Transverse colon (tissue), 4 donors: ENCODE data around the gene SLC24A3. TPM values are rescaled to one million over a fixed set of nuclear protein-coding genes. Genes with fewer than 3 reads are reported as not detected.

ENCODE experiments used
- DNase-seq: peaks from one replicate; pipeline ENCODE4 v3.0.0-alpha.2; 2019
- H3K27ac ChIP-seq, 4 donors: fragments of 200-600 bp; sonication (generic); 2 replicates each; pipeline ENCODE4 v1.5.1; 2016 to 2018; ENCODE audit warnings: inconsistent platforms in 4 of 4
- H3K27me3 ChIP-seq: fragments of 200-600 bp; sonication (generic); 2 replicates; pipeline ENCODE4 v1.5.1; 2017; ENCODE audit warnings: inconsistent platforms
- H3K36me3 ChIP-seq, 4 donors: fragments of 200-600 bp; sonication (generic); 2 replicates each; pipeline ENCODE4 v1.5.1; 2017 to 2019; ENCODE audit warnings: inconsistent platforms in 4 of 4
- H3K4me1 ChIP-seq, 4 donors: fragments of 200-600 bp; sonication (generic); 2 replicates each; pipeline ENCODE4 v1.5.1; 2017 to 2020; ENCODE audit warnings: inconsistent platforms in 4 of 4
- H3K4me3 ChIP-seq, 4 donors: fragments of 200-600 bp; sonication (generic); 1 replicate in 1 of 4; 2 replicates in 3 of 4; pipeline versions ENCODE4 v1.5.1 to v1.6.1; 2017 to 2019; ENCODE audit warnings: inconsistent platforms in 4 of 4
- H3K9me3 ChIP-seq, 2 donors: fragments of 200-600 bp; sonication (generic); 2 replicates each; pipeline ENCODE4 v1.5.1; 2017 to 2019; ENCODE audit warnings: inconsistent platforms in 2 of 2
- CTCF ChIP-seq, 5 experiments: fragments of 200-600 bp in 3 of 5; fragments of 450-650 bp in 2 of 5; sonication (generic) in 3 of 5; IDR thresholded peaks; 1 replicate in 2 of 5; 2 replicates in 3 of 5; pipeline ENCODE4 v1.5.1; 2016 to 2017; ENCODE audit warnings: antibody characterized with exemption in 5 of 5, inconsistent platforms in 3 of 5, mild to moderate bottlenecking in 2 of 5, moderate library complexity in 1 of 5
- EP300 ChIP-seq: sonication (generic); formaldehyde crosslinking; IDR thresholded peaks from one replicate; pipeline ENCODE4 v1.6.1; 2017; ENCODE audit warnings: antibody characterized with exemption, low read depth
- POLR2A ChIP-seq: fragments of 450-650 bp; IDR thresholded peaks from one replicate; pipeline ENCODE4 v1.6.1; 2016; ENCODE audit warnings: antibody characterized with exemption, mild to moderate bottlenecking, moderate library complexity
- POLR2AphosphoS5 ChIP-seq, 3 donors: sonication (generic); formaldehyde crosslinking; IDR thresholded peaks; one replicate each; pipeline ENCODE4 v1.6.1; 2016; ENCODE audit warnings: antibody characterized with exemption in 3 of 3
- WGBS, 2 donors: methylation state at CpG; one replicate each; pipeline ENCODE4 v1.1.5; 2018; ENCODE audit warnings: low coverage in 1 of 2; 5-methylcytosine and 5-hydroxymethylcytosine counted together
- in situ Hi-C, 4 donors: fragments of 200-750 bp; cut with MboI; loops; one replicate each; pipeline versions ENCODE4 v1.15.0 to v1.15.1; 2017; ENCODE audit warnings: low sequenced_read_pairs in 3 of 4, low pct_ligation_motif_present in 1 of 4, low pct_unique_long_range_greater_than_20kb in 1 of 4
- intact Hi-C: fragments of 100-400 bp; cut with DNase I; formaldehyde crosslinking; loops from one replicate; pipeline ENCODE4 v1.15.1; 2023; ENCODE audit warnings: low total_unique reads
- total RNA-seq, 4 donors: library from RNA; depleted of rRNA; stranded (reverse); fragments of >200 nt; gene quantifications; one replicate each; pipeline ENCODE4 v1.1.0, GENCODE V29; 2016

The SLC24A3 gene
- total RNA-seq, 4 donors from 2014 or later, result 4.4 to 6.7 (median 4.6) TPM

GRCh38 chr20:19271879-19272651 lies 59.6 kb downstream of the SLC24A3 start:
- intact Hi-C loops, result no loop called here
- no peaks in the 10 kb centered on the region for H3K9me3 ChIP-seq
- DNase-seq, result no peak
- H3K27me3 ChIP-seq, result no peaks in the 10 kb centered on the region
- H3K27ac ChIP-seq, result no peak overlapping the region
- no peak overlapping the region for H3K4me3 ChIP-seq
- WGBS, 2 donors, result 89 to 93% methylated on average over 4 to 7 of the region's 7 CpGs
- in situ Hi-C loops, result no loop called here
- H3K4me1 ChIP-seq, result peaks cover 14 to 28% (median 22%) of the 10 kb centered on the region in 4 donors
- no peak for TF ChIP-seq POLR2AphosphoS5 (IDR thresholded peaks at IDR 0.05)
- TF ChIP-seq EP300, result no peak
- TF ChIP-seq POLR2A, result no peak
- TF ChIP-seq CTCF (IDR thresholded peaks at IDR 0.05), result no peak
- no peaks in the 10 kb centered on the region for H3K36me3 ChIP-seq

GRCh38 chr20:19272976-19273654 lies 60.7 kb downstream of the SLC24A3 start:
- in situ Hi-C loops (no loop called here), intact Hi-C loops (no loop called here)
- H3K4me3 ChIP-seq, result no peak overlapping the region
- H3K27me3 ChIP-seq, result no peaks in the 10 kb centered on the region
- no peak overlapping the region for H3K27ac ChIP-seq
- 85% methylated on average over 6 of the region's 6 CpGs; no CpG with 5 or more reads in 1 of the 2 donors for WGBS, 2 donors
- peaks cover 14 to 28% (median 22%) of the 10 kb centered on the region in 4 donors for H3K4me1 ChIP-seq
- H3K9me3 ChIP-seq, result no peaks in the 10 kb centered on the region
- TF ChIP-seq EP300, result no peak
- TF ChIP-seq CTCF (IDR thresholded peaks at IDR 0.05), result no peak
- TF ChIP-seq POLR2A, result no peak
- TF ChIP-seq POLR2AphosphoS5 (IDR thresholded peaks at IDR 0.05), result no peak
- no peaks in the 10 kb centered on the region for H3K36me3 ChIP-seq
- no peak for DNase-seq

- intact Hi-C loops (no loop called here), in situ Hi-C loops (no loop called here)
- peaks cover 14 to 28% (median 22%) of the 10 kb centered on the region in 4 donors for H3K4me1 ChIP-seq
- H3K9me3 ChIP-seq, result no peaks in the 10 kb centered on the region
- no peak for TF ChIP-seq POLR2AphosphoS5 (IDR thresholded peaks at IDR 0.05)
- no peak for TF ChIP-seq CTCF (IDR thresholded peaks at IDR 0.05)
- no peak for TF ChIP-seq POLR2A
- TF ChIP-seq EP300, result no peak
- H3K36me3 ChIP-seq, result no peaks in the 10 kb centered on the region
- H3K27me3 ChIP-seq, result no peaks in the 10 kb centered on the region
- 90% methylated on average over 5 of the region's 5 CpGs; no CpG with 5 or more reads in 1 of the 2 donors for WGBS, 2 donors
- no peak overlapping the region for H3K4me3 ChIP-seq
- DNase-seq, result no peak
- no peak overlapping the region for H3K27ac ChIP-seq
Observed at GRCh38 chr20:19274001-19274400, 61.6 kb downstream of the SLC24A3 start.

- H3K27ac ChIP-seq, result peak overlapping the region; percentile 8 to 58 (median 52)
- no peaks in the 10 kb centered on the region for H3K36me3 ChIP-seq
- no peak for TF ChIP-seq POLR2A
- TF ChIP-seq CTCF (IDR thresholded peaks at IDR 0.05), result no peak
- TF ChIP-seq EP300, result no peak
- no peak for TF ChIP-seq POLR2AphosphoS5 (IDR thresholded peaks at IDR 0.05)
- H3K4me3 ChIP-seq, result no peak overlapping the region
- intact Hi-C loops, result no loop called here
- DNase-seq, result no peak
- H3K27me3 ChIP-seq, result no peaks in the 10 kb centered on the region
- WGBS, 2 donors, result 27% methylated on average over 8 of the region's 8 CpGs; no CpG with 5 or more reads in 1 of the 2 donors
- H3K4me1 ChIP-seq, result peaks cover 14 to 28% (median 22%) of the 10 kb centered on the region in 4 donors
- in situ Hi-C loops, result no loop called here
- no peaks in the 10 kb centered on the region for H3K9me3 ChIP-seq
Observed at GRCh38 chr20:19274412-19275015, 62.1 kb downstream of the SLC24A3 start.
